IPS-20b (cell line): Measurements from ENCODE around the gene UPK3BL1.
"Not testable (repeated sequence)": the region's sequence is repeated elsewhere in the genome, so short reads cannot be mapped to it uniquely, and the experiment has no call there.

Experiments
- H3K27ac ChIP-seq: one replicate; pipeline ENCODE4 v1.5.1; 2013; ENCODE audit warnings: low read length
- H3K27me3 ChIP-seq: 2 replicates; pipeline ENCODE4 v1.6.1; 2013; ENCODE audit warnings: mild to moderate bottlenecking, low read length, inconsistent platforms; ENCODE audit not compliant: insufficient read depth
- H3K36me3 ChIP-seq: 2 replicates; pipeline ENCODE4 v1.6.1; 2013; ENCODE audit warnings: low read depth, mild to moderate bottlenecking, inconsistent platforms, low read length, moderate library complexity; ENCODE audit not compliant: insufficient read depth
- H3K4me1 ChIP-seq: 2 replicates; pipeline ENCODE4 v1.6.1; 2013; ENCODE audit warnings: mild to moderate bottlenecking, control low read depth, inconsistent platforms, low read length, moderate library complexity; ENCODE audit not compliant: insufficient read depth
- H3K4me3 ChIP-seq: 2 replicates; pipeline ENCODE4 v1.5.1; 2013; ENCODE audit warnings: mild to moderate bottlenecking, low read length, inconsistent platforms
- H3K9ac ChIP-seq: 2 replicates; pipeline ENCODE4 v1.6.1; 2013; ENCODE audit warnings: low read depth, mild to moderate bottlenecking, inconsistent platforms, low read length, moderate library complexity
- H3K9me3 ChIP-seq: 2 replicates; pipeline ENCODE4 v1.6.1; 2013; ENCODE audit warnings: mild to moderate bottlenecking, low read depth, low read length, inconsistent platforms; ENCODE audit not compliant: insufficient read depth

UPK3BL1 gene

GRCh38 chr7:102602317-102602716, 40.3 kb downstream of the UPK3BL1 start:
- not testable (repeated sequence) for H3K4me3 ChIP-seq, H3K36me3 ChIP-seq, H3K9me3 ChIP-seq, H3K27me3 ChIP-seq, H3K9ac ChIP-seq, H3K4me1 ChIP-seq, H3K27ac ChIP-seq

- not testable (repeated sequence) for H3K27ac ChIP-seq, H3K36me3 ChIP-seq, H3K9me3 ChIP-seq, H3K4me3 ChIP-seq, H3K4me1 ChIP-seq, H3K27me3 ChIP-seq, H3K9ac ChIP-seq
Observed at GRCh38 chr7:102599699-102600098, 42.9 kb downstream of the UPK3BL1 start.

GRCh38 chr7:102596036-102596435, 46.6 kb downstream of the UPK3BL1 start:
- not testable (repeated sequence) for H3K27ac ChIP-seq, H3K9me3 ChIP-seq, H3K4me3 ChIP-seq, H3K9ac ChIP-seq, H3K36me3 ChIP-seq, H3K27me3 ChIP-seq, H3K4me1 ChIP-seq

- not testable (repeated sequence) for H3K9me3 ChIP-seq, H3K9ac ChIP-seq, H3K27me3 ChIP-seq, H3K36me3 ChIP-seq, H3K4me3 ChIP-seq, H3K4me1 ChIP-seq, H3K27ac ChIP-seq
Observed at GRCh38 chr7:102593637-102594334, 48.8 kb downstream of the UPK3BL1 start.

- not testable (repeated sequence) for H3K27ac ChIP-seq, H3K9me3 ChIP-seq, H3K4me1 ChIP-seq, H3K27me3 ChIP-seq, H3K4me3 ChIP-seq, H3K36me3 ChIP-seq, H3K9ac ChIP-seq
Observed at GRCh38 chr7:102592477-102593019, 50.0 kb downstream of the UPK3BL1 start.

GRCh38 chr7:102589857-102590256, 52.7 kb downstream of the UPK3BL1 start:
- not testable (repeated sequence) for H3K9ac ChIP-seq, H3K27me3 ChIP-seq, H3K36me3 ChIP-seq, H3K4me1 ChIP-seq, H3K4me3 ChIP-seq, H3K9me3 ChIP-seq, H3K27ac ChIP-seq
